22Rv1 (cell line): ENCODE data around the gene GFPT1.
A peak's percentile ranks its signal among the peaks of the same experiment; 100 is the strongest.
"Not testable (repeated sequence)": the region's sequence is repeated elsewhere in the genome, so short reads cannot be mapped to it uniquely, and the experiment has no call there.

ENCODE experiments used
- H3K27ac ChIP-seq: fragments of 450-650 bp; 2 replicates; pipeline ENCODE4 v1.5.1; 2017
- CTCF ChIP-seq: fragments of 450-650 bp; IDR thresholded peaks from 2 replicates; pipeline ENCODE4 v1.5.1; 2017; ENCODE audit warnings: mild to moderate bottlenecking
- ZFX ChIP-seq: fragments of 450-650 bp; IDR thresholded peaks from 2 replicates; pipeline ENCODE4 v1.6.1; 2017; ENCODE audit warnings: antibody characterized with exemption, borderline replicate concordance

The GFPT1 gene

GRCh38 chr2:69386789-69387734 is at the start of gene GFPT1:
Gene GFPT1 (minus strand): TSS chr2:69387227. CDS start chr2:69387071, 156 bp downstream.
- TF ChIP-seq CTCF (no peak), ZFX (no peak)
- peak within 1 kb of the TSS; percentile 71 for H3K27ac ChIP-seq

DNA sequence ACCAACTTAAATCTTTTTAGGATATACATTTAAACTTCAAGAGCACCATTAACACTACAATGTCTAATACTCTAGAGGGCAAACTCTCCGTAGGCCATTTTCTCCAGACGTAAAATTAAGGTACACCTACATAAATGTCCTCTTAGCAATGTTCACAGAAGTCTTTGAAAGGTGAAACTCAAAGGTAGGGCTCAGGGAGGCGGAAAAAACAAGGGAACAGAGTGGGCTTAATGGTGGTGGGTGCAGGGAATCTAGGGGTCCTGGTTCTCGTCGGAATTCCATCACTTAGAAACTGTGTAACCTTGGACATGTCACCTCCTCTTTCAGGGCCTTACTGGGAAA is 49.5 kb upstream of the GFPT1 start:
- no peak for TF ChIP-seq CTCF
- no peak for TF ChIP-seq ZFX
- peak overlapping the region; percentile 94 for H3K27ac ChIP-seq

DNA sequence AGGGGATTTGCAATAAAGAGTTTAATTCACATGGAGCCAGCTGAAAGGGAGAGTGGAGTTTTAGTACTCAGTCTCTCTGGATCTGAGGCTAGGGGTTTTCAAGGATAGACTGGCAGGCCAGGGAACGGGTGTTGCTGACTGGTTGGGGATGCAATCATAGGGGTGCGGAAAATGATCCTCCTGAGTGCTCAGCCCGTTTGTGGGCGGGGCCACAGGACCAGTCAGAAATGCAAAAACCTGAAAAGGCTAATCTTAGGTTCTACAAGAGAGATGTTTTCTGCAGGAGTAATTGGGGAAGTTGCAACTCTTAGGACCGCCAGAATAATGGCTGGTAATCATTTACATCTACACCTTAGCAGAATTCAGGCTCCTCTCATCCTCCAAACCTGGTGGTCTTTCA is 47.7 kb upstream of the GFPT1 start:
- no peak for TF ChIP-seq ZFX
- no peak for TF ChIP-seq CTCF
- H3K27ac ChIP-seq, result no peak overlapping the region

DNA sequence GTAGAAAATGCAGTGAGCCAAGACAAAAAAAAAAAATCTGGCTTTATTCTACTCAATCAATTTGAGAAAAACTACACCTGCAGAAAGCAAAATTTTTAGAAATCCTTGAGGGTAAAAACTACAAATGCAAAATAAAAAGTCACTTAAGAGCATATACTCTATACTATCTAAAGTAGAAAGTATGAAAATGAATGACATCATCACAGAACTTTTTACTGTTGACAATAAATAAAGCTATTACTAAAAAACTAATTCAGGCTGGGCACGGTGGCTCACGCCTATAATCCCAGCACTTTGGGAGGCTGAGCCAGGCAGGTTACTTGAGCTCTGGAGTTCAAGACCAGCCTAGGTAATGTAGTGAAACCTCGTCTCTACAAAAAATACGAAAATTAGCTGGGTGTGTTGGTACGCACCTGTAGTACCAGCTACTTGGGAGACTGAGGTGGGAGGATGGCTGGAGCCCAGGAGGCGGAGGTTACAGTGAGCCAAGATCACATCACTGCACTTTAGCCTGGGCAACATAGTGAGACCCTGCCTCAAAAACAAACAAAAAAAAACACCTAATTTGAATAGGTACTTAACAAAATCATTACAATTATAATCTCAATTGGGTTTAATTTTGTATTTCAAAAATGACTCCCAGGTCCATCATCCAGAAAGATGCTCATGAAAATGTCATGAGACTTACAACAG is 42.6 kb upstream of the GFPT1 start:
- no peak for TF ChIP-seq CTCF
- H3K27ac ChIP-seq, result no peak overlapping the region

DNA sequence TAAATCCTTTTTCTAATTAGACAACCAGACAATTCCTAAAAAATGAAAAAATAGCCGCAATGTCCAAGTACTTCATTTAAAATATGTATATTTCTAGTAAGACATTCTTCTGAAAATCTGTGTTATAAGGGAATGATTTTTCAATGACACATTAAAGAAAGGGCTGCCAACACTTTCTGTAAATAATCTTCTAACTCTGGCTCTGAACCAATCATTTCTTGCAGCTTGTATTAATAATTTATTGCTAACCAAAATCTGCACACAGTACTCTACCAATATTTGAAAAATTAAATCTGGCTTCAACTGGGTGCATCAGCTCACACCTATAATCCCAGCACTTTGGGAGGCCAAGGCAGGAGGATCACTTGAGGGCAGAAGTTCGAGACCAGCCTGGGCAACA is 42.0 kb upstream of the GFPT1 start:
- TF ChIP-seq ZFX (no peak), CTCF (no peak)
- no peak overlapping the region for H3K27ac ChIP-seq

DNA sequence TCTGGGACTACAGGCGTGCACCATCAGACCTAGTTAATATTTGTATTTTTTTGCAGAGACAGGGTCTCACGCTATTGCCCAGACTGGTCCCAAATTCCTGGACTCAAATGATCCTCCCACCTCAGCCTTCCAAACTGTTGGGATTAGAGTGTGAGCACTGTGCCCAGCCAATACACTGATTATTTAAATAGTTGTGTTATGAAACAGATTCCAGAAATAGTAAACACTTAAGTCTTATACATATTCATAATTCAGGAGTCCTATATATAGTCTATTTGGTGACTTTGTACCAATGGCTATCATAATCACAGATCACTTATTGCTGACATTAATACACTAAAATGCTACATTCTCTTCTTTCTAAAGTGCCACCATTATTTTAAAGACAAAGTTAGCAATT is 37.4 kb upstream of the GFPT1 start:
- TF ChIP-seq CTCF (no peak), ZFX (no peak)

DNA sequence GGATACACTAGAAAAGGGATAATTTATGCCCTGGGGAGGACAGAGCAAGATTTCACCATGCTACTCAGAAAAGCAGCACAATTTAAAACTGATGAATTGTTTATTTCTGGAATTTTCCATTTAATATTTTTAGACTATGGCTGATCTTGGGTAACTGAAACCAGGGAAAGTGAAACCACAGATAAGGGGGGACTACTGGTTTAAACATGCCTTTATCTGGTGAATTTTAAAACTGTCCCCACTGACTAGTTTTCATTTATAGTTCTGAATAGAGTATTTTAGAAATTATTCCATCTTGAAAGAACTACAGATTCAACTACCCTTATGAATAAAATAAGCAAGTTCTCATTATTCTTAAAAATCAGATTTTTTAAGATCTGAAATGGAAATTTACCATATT is 35.2 kb upstream of the GFPT1 start:
- TF ChIP-seq ZFX (no peak), CTCF (no peak)
- no peak overlapping the region for H3K27ac ChIP-seq

More for the DNA sequence above, 37.4 kb upstream of the GFPT1 start:
- no peak overlapping the region for H3K27ac ChIP-seq

- not testable (repeated sequence) for H3K27ac ChIP-seq
These were observed 32.1 kb upstream of the GFPT1 start for GRCh38 chr2:69419111-69419510.
